ENCODE results near the gene PTGIS. TPM values are rescaled to one million over a fixed set of nuclear protein-coding genes. Genes with fewer than 3 reads are reported as not detected.
A peak's percentile ranks its signal among the peaks of the same experiment; 100 is the strongest.

The PTGIS gene
- total RNA-seq, 1 experiment from 2014 or later: 26.9 TPM

DNA sequence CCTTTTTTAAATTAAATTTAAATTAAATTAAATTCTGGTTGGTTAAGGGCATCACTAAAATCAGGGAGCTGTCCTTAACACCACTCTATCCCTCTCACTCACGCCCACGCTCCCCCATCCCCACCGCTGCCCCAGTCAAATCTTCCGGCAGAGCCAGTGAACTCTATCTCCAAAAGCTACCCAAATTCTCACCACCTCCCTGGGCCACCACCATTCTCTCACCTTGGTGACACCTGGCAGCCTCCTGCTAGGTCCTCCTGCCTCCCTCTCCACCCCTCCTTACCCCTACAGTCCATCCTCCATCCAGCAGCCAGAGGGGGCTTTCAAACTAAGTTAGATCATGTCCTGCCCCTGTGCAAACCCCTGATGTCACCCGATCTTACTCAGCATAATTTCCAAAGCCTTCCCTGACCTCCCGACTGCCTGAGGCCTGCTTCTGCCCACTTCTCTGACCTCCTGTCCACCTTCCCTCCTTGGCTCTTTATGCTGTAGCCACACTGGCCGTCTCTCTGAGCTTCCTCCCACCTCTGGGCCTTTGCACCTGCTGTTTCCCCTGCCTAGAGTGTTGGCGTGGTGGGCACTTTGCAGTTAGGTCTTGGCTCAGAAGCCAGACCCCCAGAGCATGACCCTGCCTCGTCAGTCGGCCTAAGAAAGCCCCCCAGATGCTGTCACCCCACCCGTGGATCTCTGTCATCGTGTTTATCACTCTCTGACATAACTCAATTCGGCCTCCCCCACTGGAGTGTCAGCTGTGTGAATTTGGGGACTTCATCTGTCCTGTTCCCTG, 24.7 kb downstream of the PTGIS start:
- no peaks in the 10 kb centered on the region for H3K9me2 ChIP-seq (ENCODE audit: insufficient read depth)
- H3K27ac ChIP-seq: peak overlapping the region; percentile 41; the same call in 1 of the 2 replicates
- ChIA-PET CTCF (interaction anchor here (0.5 to 4.9 kb wide), 7 partner anchors 10 to 387 kb away, joined by 3 to 75 read pairs (median 4); no protein-coding TSS in a partner anchor), POLR2A (ENCODE audit: unreplicated experiment) (interaction anchor here (0.7 kb wide), 1 partner anchor 170 kb away, joined by 16 read pairs; no protein-coding TSS in a partner anchor)
- TF ChIP-seq EZH2 (IDR thresholded peaks at IDR 0.05; ENCODE audit: low read depth): no peak
- TF ChIP-seq, protein P1, sequence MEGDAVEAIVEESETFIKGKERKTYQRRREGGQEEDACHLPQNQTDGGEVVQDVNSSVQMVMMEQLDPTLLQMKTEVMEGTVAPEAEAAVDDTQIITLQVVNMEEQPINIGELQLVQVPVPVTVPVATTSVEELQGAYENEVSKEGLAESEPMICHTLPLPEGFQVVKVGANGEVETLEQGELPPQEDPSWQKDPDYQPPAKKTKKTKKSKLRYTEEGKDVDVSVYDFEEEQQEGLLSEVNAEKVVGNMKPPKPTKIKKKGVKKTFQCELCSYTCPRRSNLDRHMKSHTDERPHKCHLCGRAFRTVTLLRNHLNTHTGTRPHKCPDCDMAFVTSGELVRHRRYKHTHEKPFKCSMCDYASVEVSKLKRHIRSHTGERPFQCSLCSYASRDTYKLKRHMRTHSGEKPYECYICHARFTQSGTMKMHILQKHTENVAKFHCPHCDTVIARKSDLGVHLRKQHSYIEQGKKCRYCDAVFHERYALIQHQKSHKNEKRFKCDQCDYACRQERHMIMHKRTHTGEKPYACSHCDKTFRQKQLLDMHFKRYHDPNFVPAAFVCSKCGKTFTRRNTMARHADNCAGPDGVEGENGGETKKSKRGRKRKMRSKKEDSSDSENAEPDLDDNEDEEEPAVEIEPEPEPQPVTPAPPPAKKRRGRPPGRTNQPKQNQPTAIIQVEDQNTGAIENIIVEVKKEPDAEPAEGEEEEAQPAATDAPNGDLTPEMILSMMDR (conservative IDR thresholded peaks at IDR 0.05): no peak
- no peak overlapping the region for H2AFZ ChIP-seq
- peaks cover 42% of the 10 kb centered on the region for H3F3A ChIP-seq (ENCODE audit: insufficient read depth, low read depth)
- H3K9me3 ChIP-seq (ENCODE audit: insufficient read depth, low read depth): no peaks in the 10 kb centered on the region
- no peaks in the 10 kb centered on the region for H4K20me1 ChIP-seq (ENCODE audit: insufficient read depth)
- intact Hi-C loops (cut with micrococcal nuclease; ENCODE audit: unreplicated experiment): loop anchor here (5.0 kb wide), 1 partner anchor 384 kb away; no protein-coding TSS in a partner anchor
- H3K4me3 ChIP-seq: no peak overlapping the region
- H3K27me3 ChIP-seq (ENCODE audit: insufficient read depth, low read depth): no peaks in the 10 kb centered on the region
- peaks cover 23% of the 10 kb centered on the region for H3K4me1 ChIP-seq (replicated peaks; ENCODE audit: insufficient read depth)
- no peaks in the 10 kb centered on the region for H3K79me2 ChIP-seq (ENCODE audit: low read depth)
- no peak for DNase-seq
- H3K4me2 ChIP-seq: no peak overlapping the region
- peaks cover 12% of the 10 kb centered on the region; the same call in 1 of the 2 replicates for H3K36me3 ChIP-seq (ENCODE audit: low read depth)
- BruUV-seq (replicated peaks): no TSS peak

DNA sequence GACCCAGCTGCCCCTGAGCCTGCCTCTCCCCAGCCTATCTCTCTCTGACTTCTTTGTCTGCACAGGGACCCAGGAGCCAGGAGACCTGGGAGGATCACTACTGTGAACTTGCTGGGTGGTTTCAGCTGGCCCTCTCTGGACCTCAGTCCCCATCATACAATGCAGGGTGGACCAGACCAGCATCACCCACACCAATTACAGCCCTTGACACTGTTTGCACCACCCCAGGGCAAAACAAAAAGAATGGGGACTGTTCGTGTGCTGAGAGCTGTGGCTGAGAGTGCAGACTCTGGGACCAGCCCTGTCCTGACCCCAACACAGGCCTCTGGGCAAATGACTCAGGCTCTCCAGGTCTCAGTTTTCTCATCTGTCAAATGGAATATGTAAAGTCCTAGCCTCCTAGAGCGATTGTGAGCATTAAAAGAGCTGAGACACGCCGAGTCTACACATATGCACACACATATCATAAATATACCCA, 25.4 kb downstream of the PTGIS start:
- ChIA-PET CTCF (interaction anchor here (0.5 to 4.9 kb wide), 10 partner anchors 11 to 388 kb away, joined by 3 to 75 read pairs (median 5); no protein-coding TSS in a partner anchor), POLR2A (ENCODE audit: unreplicated experiment) (no interaction called here)
- 0 out of 2 replicates have a peak overlapping the region, but pooled peaks have one; percentile 3 for H3K4me2 ChIP-seq
- BruUV-seq (replicated peaks): no TSS peak
- H3K79me2 ChIP-seq (ENCODE audit: low read depth): no peaks in the 10 kb centered on the region
- H3F3A ChIP-seq (ENCODE audit: insufficient read depth, low read depth): peaks cover 42% of the 10 kb centered on the region
- intact Hi-C loops (cut with micrococcal nuclease; ENCODE audit: unreplicated experiment): loop anchor here (5.0 kb wide), 1 partner anchor 385 kb away; no protein-coding TSS in a partner anchor
- no peak overlapping the region for H3K4me3 ChIP-seq
- DNase-seq: no peak
- no peaks in the 10 kb centered on the region for H4K20me1 ChIP-seq (ENCODE audit: insufficient read depth)
- no peaks in the 10 kb centered on the region for H3K9me3 ChIP-seq (ENCODE audit: insufficient read depth, low read depth)
- H3K4me1 ChIP-seq (replicated peaks; ENCODE audit: insufficient read depth): peaks cover 23% of the 10 kb centered on the region
- H3K27ac ChIP-seq: peak overlapping the region; percentile 41
- no peak overlapping the region for H2AFZ ChIP-seq
- H3K9me2 ChIP-seq (ENCODE audit: insufficient read depth): no peaks in the 10 kb centered on the region
- H3K27me3 ChIP-seq (ENCODE audit: insufficient read depth, low read depth): no peaks in the 10 kb centered on the region
- peaks cover 12% of the 10 kb centered on the region; the same call in 1 of the 2 replicates for H3K36me3 ChIP-seq (ENCODE audit: low read depth)
- no peak for TF ChIP-seq EZH2 (IDR thresholded peaks at IDR 0.05; ENCODE audit: low read depth)
- TF ChIP-seq, protein P1 (conservative IDR thresholded peaks at IDR 0.05): no peak

DNA sequence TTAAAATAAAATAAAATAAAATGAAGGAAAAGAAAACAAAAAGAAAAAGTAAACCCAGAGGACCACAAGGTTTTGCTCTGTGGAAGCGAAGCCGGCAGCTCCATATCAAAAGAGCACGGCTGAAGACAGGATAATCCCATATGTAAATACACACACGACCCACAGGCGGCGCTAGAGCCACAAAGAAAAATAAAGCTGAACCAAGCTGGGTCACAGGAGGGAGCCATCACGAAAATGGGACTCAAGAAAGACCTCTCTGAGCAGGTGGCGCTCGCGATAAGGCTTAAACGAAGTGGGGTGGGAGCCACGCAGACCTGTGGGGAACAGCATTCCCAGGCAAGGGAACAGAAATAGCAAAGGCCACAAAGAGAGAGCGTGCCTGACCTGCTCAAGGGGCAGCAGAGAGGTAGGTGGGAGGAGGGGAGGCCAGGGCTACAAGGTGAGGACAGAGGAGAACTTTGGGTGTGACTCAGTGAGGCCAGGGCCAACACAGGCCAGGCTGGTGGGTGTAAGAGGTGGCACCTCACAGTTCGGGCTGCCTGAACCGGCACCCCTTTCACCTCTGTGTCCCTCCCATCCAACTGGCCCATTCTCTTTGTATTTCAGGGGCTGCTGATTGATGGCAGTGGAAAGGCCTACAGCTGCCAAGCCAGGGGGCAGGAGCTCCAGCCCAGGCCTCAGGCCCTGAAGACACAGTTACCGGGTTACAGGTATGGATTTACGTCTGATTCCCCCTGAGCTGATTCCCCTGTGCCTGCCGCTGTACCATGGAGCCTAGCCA, 26.0 kb downstream of the PTGIS start:
- H3K79me2 ChIP-seq (ENCODE audit: low read depth): no peaks in the 10 kb centered on the region

More for the DNA sequence above, 26.0 kb downstream of the PTGIS start:
- H3K36me3 ChIP-seq (ENCODE audit: low read depth): peaks cover 12% of the 10 kb centered on the region; the same call in 1 of the 2 replicates
- no peaks in the 10 kb centered on the region for H3K27me3 ChIP-seq (ENCODE audit: insufficient read depth, low read depth)
- H3K4me3 ChIP-seq: no peak overlapping the region
- H4K20me1 ChIP-seq (ENCODE audit: insufficient read depth): no peaks in the 10 kb centered on the region
- peak; percentile 74 to 81 for DNase-seq
- TF ChIP-seq EZH2 (IDR thresholded peaks at IDR 0.05; ENCODE audit: low read depth): no peak
- TF ChIP-seq, protein P1 (conservative IDR thresholded peaks at IDR 0.05): peak; percentile 100
- H3K4me1 ChIP-seq (replicated peaks; ENCODE audit: insufficient read depth): peaks cover 23% of the 10 kb centered on the region
- peak overlapping the region; percentile 41 for H3K27ac ChIP-seq
- H3K9me2 ChIP-seq (ENCODE audit: insufficient read depth): no peaks in the 10 kb centered on the region
- H3K9me3 ChIP-seq (ENCODE audit: insufficient read depth, low read depth): no peaks in the 10 kb centered on the region
- no peak overlapping the region; the same call in 1 of the 2 replicates for H2AFZ ChIP-seq
- intact Hi-C loops (cut with micrococcal nuclease; ENCODE audit: unreplicated experiment): loop anchor here (1.0 to 5.0 kb wide), 4 partner anchors 62 to 385 kb away; no protein-coding TSS in a partner anchor
- ChIA-PET POLR2A (ENCODE audit: unreplicated experiment) (interaction anchor here (0.6 to 0.7 kb wide), 2 partner anchors 63 to 273 kb away, joined by 3 to 4 read pairs; no protein-coding TSS in a partner anchor), CTCF (interaction anchor here (0.5 to 4.9 kb wide), 18 partner anchors 11 to 304 kb away, joined by 3 to 75 read pairs (median 4); no protein-coding TSS in a partner anchor)
- peaks cover 44% of the 10 kb centered on the region for H3F3A ChIP-seq (ENCODE audit: insufficient read depth, low read depth)
- BruUV-seq (replicated peaks): no TSS peak
- 0 out of 2 replicates have a peak overlapping the region, but pooled peaks have one; percentile 3 for H3K4me2 ChIP-seq

All from PC-9 (cell line).